Measurements from ENCODE around the gene SLC22A31. TPM values are rescaled to one million over a fixed set of nuclear protein-coding genes. Genes with fewer than 3 reads are reported as not detected.

SLC22A31 gene
- total RNA-seq, 2 donors from 2014 or later: 68.2 TPM; not detected in 1

DNA sequence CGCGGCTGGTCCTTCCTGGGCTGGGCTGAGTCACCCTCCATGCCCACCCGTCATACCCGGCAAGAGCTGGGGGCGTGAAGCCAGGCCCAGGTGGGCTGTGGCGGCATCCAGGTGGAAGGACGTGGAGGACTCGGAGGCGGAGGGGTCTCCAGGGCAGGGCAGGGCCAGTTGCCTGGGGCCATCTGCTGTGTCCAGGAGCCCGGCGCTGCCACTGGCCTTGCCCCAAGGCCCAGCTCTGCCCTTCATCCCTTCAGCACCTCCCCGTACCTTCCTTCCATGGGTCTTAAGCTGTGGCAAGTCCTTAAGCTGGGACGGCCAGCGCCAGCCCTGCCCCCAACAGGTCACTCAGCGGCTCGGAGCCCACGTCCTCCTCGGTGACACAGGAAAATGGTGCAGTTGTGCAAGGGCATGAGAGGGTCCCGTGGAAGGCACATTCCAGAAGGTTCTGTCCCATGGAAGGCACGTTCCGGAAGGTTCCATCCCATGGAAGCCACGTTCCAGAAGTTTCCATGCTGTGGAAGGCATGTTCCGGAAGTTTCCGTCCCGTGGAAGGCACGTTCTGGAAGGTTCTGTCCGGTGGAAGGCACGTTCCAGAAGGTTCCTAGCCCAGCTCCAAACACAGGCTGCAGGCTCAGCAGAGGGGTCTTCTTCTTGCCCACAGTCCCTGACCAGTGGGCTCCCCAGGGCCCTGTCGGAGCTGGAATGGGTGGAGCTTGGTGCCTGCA, 39.2 kb downstream of the SLC22A31 start:
- ATAC-seq (no peak), DNase-seq (no peak)
- no peak overlapping the region for H3K27ac ChIP-seq
- H3K36me3 ChIP-seq (replicated peaks in 1 of 2; ENCODE audit: insufficient read depth in 1 of 2, low read depth in 2 of 2): no peaks in the 10 kb centered on the region
- no peaks in the 10 kb centered on the region for H3K9me3 ChIP-seq
- TF ChIP-seq, protein P1, sequence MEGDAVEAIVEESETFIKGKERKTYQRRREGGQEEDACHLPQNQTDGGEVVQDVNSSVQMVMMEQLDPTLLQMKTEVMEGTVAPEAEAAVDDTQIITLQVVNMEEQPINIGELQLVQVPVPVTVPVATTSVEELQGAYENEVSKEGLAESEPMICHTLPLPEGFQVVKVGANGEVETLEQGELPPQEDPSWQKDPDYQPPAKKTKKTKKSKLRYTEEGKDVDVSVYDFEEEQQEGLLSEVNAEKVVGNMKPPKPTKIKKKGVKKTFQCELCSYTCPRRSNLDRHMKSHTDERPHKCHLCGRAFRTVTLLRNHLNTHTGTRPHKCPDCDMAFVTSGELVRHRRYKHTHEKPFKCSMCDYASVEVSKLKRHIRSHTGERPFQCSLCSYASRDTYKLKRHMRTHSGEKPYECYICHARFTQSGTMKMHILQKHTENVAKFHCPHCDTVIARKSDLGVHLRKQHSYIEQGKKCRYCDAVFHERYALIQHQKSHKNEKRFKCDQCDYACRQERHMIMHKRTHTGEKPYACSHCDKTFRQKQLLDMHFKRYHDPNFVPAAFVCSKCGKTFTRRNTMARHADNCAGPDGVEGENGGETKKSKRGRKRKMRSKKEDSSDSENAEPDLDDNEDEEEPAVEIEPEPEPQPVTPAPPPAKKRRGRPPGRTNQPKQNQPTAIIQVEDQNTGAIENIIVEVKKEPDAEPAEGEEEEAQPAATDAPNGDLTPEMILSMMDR (IDR thresholded peaks at IDR 0.05): no peak
- no peak for TF ChIP-seq POLR2A (IDR thresholded peaks at IDR 0.05)
- H3K27me3 ChIP-seq: no peaks in the 10 kb centered on the region
- WGBS, 2 donors: 68 to 73% methylated on average over 5 to 24 of the region's 29 CpGs
- peaks cover 5% of the 10 kb centered on the region for H3K4me1 ChIP-seq
- no peak overlapping the region for H3K4me3 ChIP-seq
- intact Hi-C loops (cut with DNase I): loop anchor here (5.0 kb wide), 1 partner anchor 424 kb away; no protein-coding TSS in a partner anchor

DNA sequence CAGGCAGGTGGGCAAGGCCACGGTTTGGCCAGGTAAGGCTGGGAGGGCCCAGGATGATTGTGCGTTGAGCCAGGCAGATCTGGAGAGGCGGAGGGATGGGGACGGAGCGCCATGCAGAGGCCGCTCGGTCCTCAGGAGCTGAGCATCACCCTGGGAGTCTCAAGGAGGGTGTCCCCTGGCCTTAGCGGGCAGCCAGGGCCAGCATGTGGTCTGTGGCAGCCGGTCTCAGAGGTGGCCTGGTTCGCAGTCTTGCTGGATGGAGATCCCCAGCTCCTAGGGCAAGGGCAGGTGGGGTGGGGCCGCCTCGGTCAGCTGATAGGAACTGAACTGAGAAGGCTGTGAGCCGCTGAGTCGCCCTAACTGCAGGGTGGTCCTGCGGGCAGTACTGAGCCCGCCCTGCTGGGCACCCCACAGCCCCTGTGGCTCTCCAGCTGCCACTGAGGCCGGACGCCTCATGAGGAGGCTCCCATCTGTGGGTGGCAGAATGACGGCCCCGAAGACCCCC, 40.4 kb downstream of the SLC22A31 start:
- no peak for TF ChIP-seq POLR2A (IDR thresholded peaks at IDR 0.05)
- no peaks in the 10 kb centered on the region for H3K36me3 ChIP-seq (replicated peaks in 1 of 2; ENCODE audit: insufficient read depth in 1 of 2, low read depth in 2 of 2)
- H3K4me3 ChIP-seq: no peak overlapping the region
- H3K4me1 ChIP-seq: peaks cover 15% of the 10 kb centered on the region
- WGBS, 2 donors: 67 to 71% methylated on average over 8 to 19 of the region's 20 CpGs
- no peaks in the 10 kb centered on the region for H3K9me3 ChIP-seq
- intact Hi-C loops (cut with DNase I): loop anchor here (5.0 kb wide), 1 partner anchor 423 kb away; no protein-coding TSS in a partner anchor
- no peak overlapping the region for H3K27ac ChIP-seq
- no peaks in the 10 kb centered on the region for H3K27me3 ChIP-seq
- DNase-seq (no peak), ATAC-seq (no peak)

DNA sequence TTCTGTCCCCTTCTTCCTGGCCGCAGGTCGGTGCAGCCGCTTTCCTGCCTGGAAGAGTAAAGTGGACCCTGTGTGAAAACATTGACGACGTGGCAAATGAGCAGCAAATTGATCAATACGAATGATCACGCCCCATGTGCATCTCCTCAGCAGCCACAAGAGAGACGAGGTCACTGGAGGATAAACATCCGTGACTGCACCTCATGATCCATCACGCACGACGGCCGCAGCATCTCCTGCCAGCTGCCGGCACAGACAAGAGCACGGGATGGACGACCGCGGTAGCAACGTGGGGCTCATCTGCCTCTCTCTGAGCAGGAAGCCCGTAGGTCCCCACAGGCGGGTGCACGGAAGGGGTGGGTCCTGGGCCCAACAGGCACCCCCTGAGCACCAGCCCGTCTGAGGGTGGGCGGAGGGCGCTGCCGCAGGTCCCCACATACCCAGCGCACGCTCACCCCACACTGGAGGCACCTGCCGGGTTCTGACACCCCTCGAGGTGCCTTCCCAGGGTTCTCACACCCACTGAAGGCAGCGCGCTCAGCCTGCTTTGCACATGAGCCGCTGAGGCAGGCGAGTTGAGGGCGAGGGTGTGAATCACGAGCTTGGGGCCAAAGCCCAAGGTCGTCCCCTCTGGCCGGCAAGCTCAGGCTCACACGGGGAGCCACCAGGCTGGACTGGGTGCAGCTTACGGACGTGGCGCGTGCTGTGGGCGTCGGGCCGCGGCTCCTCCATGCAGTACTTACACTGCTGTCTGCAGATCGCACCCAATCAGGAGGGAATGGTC, 41.1 kb downstream of the SLC22A31 start:
- intact Hi-C loops (cut with DNase I): no loop called here
- no peak overlapping the region for H3K4me3 ChIP-seq
- no peak for TF ChIP-seq POLR2A (IDR thresholded peaks at IDR 0.05)
- TF ChIP-seq, protein P1 (IDR thresholded peaks at IDR 0.05): no peak
- H3K4me1 ChIP-seq: peaks cover 20% of the 10 kb centered on the region
- no peaks in the 10 kb centered on the region for H3K36me3 ChIP-seq (replicated peaks in 1 of 2; ENCODE audit: insufficient read depth in 1 of 2, low read depth in 2 of 2)
- no peak overlapping the region for H3K27ac ChIP-seq
- ATAC-seq (no peak), DNase-seq (no peak)
- WGBS, 2 donors: 55 to 72% methylated on average over 8 to 34 of the region's 48 CpGs
- H3K9me3 ChIP-seq: no peaks in the 10 kb centered on the region
- H3K27me3 ChIP-seq: no peaks in the 10 kb centered on the region

DNA sequence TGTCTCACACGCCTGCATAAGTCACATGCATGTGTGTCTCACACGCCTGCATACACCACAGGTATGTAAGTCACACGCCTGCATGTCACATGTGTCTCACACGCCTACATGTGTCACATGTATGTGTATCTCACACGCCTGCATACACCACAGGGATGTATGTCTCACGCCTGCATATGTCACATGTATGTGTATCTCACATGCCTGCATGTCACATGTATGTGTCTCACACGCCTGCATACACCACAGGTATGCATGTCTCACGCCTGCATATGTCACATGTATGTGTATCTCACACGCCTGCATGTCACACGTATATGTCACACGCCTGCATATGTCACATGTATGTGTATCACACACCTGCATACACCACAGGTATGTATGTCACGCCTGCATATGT, 42.6 kb downstream of the SLC22A31 start:
- H3K27me3 ChIP-seq: no peaks in the 10 kb centered on the region
- peaks cover 20% of the 10 kb centered on the region for H3K4me1 ChIP-seq
- WGBS, 2 donors: 77 to 79% methylated on average over 12 of the region's 12 CpGs
- H3K27ac ChIP-seq: no peak overlapping the region
- no peaks in the 10 kb centered on the region for H3K9me3 ChIP-seq
- TF ChIP-seq, protein P1 (IDR thresholded peaks at IDR 0.05): no peak
- no peak for TF ChIP-seq POLR2A (IDR thresholded peaks at IDR 0.05)
- no peaks in the 10 kb centered on the region for H3K36me3 ChIP-seq (replicated peaks in 1 of 2; ENCODE audit: insufficient read depth in 1 of 2, low read depth in 2 of 2)
- no peak for DNase-seq
- no peak overlapping the region for H3K4me3 ChIP-seq
- intact Hi-C loops (cut with DNase I): no loop called here
- no peak for ATAC-seq
